ENCODE results near the gene JUNB. TPM values are rescaled to one million over a fixed set of nuclear protein-coding genes. Genes with fewer than 3 reads are reported as not detected.

Gene JUNB
- polyA plus RNA-seq, 1 of the 3 experiments (the other 2 are of a cell fraction): 224 TPM

DNA sequence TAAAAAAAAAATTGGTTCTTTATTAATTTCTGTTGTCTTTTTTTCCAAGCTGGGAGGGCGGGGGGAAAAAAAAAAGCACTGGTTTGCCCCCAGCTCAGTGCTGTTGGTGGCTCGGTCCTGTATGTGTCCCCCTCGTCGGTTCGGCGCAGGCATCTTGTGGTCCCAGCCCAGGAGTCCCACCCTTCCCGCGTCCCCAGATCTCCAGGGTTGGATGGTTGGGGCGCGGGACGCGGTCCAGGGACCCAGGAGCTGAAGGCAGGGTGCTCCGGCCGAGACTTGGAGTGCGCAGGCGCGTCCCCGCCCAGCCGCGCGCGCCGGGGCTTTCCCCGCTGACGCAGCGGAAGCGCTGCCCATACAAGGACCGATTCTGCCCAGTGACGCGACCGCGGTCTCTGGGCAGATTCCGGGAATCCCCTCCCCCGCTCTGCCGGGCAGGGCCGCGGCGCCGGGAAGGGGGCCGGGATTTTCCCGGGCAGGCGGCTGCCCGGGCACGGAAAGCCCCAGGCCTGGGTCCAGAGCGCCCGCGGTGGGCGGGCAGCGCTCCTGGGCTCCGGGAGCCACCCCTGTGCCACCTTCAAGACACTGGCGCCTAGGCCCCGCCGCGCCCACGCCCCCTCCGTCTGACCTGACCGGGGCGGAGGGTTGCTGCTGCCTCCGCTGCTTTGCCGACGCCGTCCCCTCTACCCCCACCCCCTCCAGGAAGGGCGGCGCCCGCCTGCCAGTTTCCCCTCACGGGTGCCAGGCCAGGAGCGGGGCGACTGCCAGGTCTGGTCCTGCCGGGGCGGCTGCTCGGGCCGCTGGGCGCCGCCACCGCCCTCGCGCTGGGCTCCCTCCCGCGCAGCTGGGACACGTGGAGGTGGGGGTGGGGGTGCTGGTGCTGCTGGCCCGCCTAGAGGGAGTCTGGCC, 2.3 kb downstream of the JUNB start:
- peak overlapping the region; percentile 86 to 90 for H3K27ac ChIP-seq (ENCODE audit: low read depth in 2 of 2, low read length in 1 of 2)
- H2AFZ ChIP-seq (ENCODE audit: low read depth): peak overlapping the region; percentile 47; the same call in 1 of the 2 replicates
- no peaks in the 10 kb centered on the region for H3K9me2 ChIP-seq
- WGBS (ENCODE audit: low lambda C conversion rate): 2% methylated on average over 9 of the region's 81 CpGs
- H3K9ac ChIP-seq: peak overlapping the region; percentile 95
- H3K4me1 ChIP-seq (ENCODE audit: control insufficient read depth in 1 of 2, insufficient read depth in 2 of 2, low read depth in 1 of 2, low read length in 1 of 2): peaks cover 22 to 33% of the 10 kb centered on the region in 2 experiments
- H3K27me3 ChIP-seq (ENCODE audit: insufficient read depth): no peaks in the 10 kb centered on the region
- H3K79me2 ChIP-seq (ENCODE audit: insufficient read depth): peaks cover 20% of the 10 kb centered on the region
- H3K9me3 ChIP-seq: no peaks in the 10 kb centered on the region
- peaks cover 17% of the 10 kb centered on the region for H4K20me1 ChIP-seq (ENCODE audit: insufficient read depth)
- H3K4me2 ChIP-seq: peak overlapping the region; percentile 88
- peak overlapping the region; percentile 80 to 88 for H3K4me3 ChIP-seq (ENCODE audit: low read depth in 2 of 2, low read length in 1 of 2)
- CTCF ChIA-PET: interaction anchor here (1.0 to 17.1 kb wide), 7 partner anchors 8 to 172 kb away, joined by 3 to 447 read pairs (median 5); partner anchors contain the start of genes HOOK2, PRDX2 and THSD8
- H3K36me3 ChIP-seq (replicated peaks in 1 of 2; ENCODE audit: control insufficient read depth in 1 of 2, insufficient read depth in 2 of 2, low read length in 1 of 2): peaks cover 0 to 6% of the 10 kb centered on the region in 2 experiments
- peak; percentile 93 for DNase-seq
- POLR2A ChIA-PET: interaction anchor here (0.9 to 4.4 kb wide), 8 partner anchors 8 to 72 kb away, joined by 3 to 88 read pairs (median 4); partner anchors contain the start of genes PRDX2 and THSD8
- H3F3A ChIP-seq (replicated peaks; ENCODE audit: insufficient read depth): peaks cover 43% of the 10 kb centered on the region
- TF ChIP-seq, protein P1, sequence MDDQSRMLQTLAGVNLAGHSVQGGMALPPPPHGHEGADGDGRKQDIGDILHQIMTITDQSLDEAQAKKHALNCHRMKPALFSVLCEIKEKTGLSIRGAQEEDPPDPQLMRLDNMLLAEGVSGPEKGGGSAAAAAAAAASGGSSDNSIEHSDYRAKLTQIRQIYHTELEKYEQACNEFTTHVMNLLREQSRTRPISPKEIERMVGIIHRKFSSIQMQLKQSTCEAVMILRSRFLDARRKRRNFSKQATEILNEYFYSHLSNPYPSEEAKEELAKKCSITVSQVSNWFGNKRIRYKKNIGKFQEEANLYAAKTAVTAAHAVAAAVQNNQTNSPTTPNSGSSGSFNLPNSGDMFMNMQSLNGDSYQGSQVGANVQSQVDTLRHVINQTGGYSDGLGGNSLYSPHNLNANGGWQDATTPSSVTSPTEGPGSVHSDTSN (IDR thresholded peaks at IDR 0.05): peak; percentile 61
- no peak for TF ChIP-seq GABPA (IDR thresholded peaks at IDR 0.05; ENCODE audit: low read depth)
- peak in 1 of 2 experiments; percentile 64; a peak in 2 of 4 replicates for TF ChIP-seq EP300 (IDR thresholded peaks at IDR 0.05; ENCODE audit: borderline replicate concordance in 1 of 2, low read depth in 1 of 2, low read length in 1 of 2)
- TF ChIP-seq NRF1 (IDR thresholded peaks at IDR 0.05; ENCODE audit: low read depth, low read length): peak; percentile 73
- TF ChIP-seq GATA2 (CRISPR knock-in tag; IDR thresholded peaks at IDR 0.05): no peak
- peak; percentile 44; the same call in 1 of the 2 replicates for TF ChIP-seq JUND (IDR thresholded peaks at IDR 0.05)
- TF ChIP-seq FOSL2 (IDR thresholded peaks at IDR 0.05; ENCODE audit: borderline replicate concordance, low read depth): peak; percentile 9; the same call in 1 of the 2 replicates
- TF ChIP-seq, protein P2, sequence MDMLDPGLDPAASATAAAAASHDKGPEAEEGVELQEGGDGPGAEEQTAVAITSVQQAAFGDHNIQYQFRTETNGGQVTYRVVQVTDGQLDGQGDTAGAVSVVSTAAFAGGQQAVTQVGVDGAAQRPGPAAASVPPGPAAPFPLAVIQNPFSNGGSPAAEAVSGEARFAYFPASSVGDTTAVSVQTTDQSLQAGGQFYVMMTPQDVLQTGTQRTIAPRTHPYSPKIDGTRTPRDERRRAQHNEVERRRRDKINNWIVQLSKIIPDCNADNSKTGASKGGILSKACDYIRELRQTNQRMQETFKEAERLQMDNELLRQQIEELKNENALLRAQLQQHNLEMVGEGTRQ (IDR thresholded peaks at IDR 0.05; ENCODE audit: borderline replicate concordance, low read depth, low read length): no peak
- peak; percentile 62; the same call in 1 of the 2 replicates for TF ChIP-seq TAF1 (IDR thresholded peaks at IDR 0.05; ENCODE audit: borderline replicate concordance, low read depth, low read length)
- TF ChIP-seq EZH2phosphoT487 (IDR thresholded peaks at IDR 0.05; ENCODE audit: borderline replicate concordance, low read depth): no peak
- TF ChIP-seq, protein P3, sequence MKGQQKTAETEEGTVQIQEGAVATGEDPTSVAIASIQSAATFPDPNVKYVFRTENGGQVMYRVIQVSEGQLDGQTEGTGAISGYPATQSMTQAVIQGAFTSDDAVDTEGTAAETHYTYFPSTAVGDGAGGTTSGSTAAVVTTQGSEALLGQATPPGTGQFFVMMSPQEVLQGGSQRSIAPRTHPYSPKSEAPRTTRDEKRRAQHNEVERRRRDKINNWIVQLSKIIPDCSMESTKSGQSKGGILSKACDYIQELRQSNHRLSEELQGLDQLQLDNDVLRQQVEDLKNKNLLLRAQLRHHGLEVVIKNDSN (IDR thresholded peaks at IDR 0.05; ENCODE audit: borderline replicate concordance, low read depth): 0 out of 2 replicates have a peak, but pooled peaks have one; percentile 54
- TF ChIP-seq ELF1 (IDR thresholded peaks at IDR 0.05): peak; percentile 34; the same call in 1 of the 2 replicates
- no peak for TF ChIP-seq RAD21 (IDR thresholded peaks at IDR 0.05; ENCODE audit: low read length)
- peak; percentile 86 for TF ChIP-seq MXI1 (IDR thresholded peaks at IDR 0.05; ENCODE audit: low read depth, low read length)
- TF ChIP-seq, protein P4, sequence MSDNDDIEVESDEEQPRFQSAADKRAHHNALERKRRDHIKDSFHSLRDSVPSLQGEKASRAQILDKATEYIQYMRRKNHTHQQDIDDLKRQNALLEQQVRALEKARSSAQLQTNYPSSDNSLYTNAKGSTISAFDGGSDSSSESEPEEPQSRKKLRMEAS (IDR thresholded peaks at IDR 0.05; ENCODE audit: low read depth): peak; percentile 90
- peak; percentile 96 for TF ChIP-seq RFX5 (IDR thresholded peaks at IDR 0.05; ENCODE audit: low read length)
- no peak; the same call in 1 of the 2 replicates for TF ChIP-seq RXRA (IDR thresholded peaks at IDR 0.05; ENCODE audit: borderline replicate concordance, low read depth)
- TF ChIP-seq SIN3A (IDR thresholded peaks at IDR 0.05; ENCODE audit: borderline replicate concordance, low read depth, low read length): no peak
- peak; percentile 82 for TF ChIP-seq CHD2 (IDR thresholded peaks at IDR 0.05; ENCODE audit: low read length, partially characterized antibody)
- TF ChIP-seq, protein P5, sequence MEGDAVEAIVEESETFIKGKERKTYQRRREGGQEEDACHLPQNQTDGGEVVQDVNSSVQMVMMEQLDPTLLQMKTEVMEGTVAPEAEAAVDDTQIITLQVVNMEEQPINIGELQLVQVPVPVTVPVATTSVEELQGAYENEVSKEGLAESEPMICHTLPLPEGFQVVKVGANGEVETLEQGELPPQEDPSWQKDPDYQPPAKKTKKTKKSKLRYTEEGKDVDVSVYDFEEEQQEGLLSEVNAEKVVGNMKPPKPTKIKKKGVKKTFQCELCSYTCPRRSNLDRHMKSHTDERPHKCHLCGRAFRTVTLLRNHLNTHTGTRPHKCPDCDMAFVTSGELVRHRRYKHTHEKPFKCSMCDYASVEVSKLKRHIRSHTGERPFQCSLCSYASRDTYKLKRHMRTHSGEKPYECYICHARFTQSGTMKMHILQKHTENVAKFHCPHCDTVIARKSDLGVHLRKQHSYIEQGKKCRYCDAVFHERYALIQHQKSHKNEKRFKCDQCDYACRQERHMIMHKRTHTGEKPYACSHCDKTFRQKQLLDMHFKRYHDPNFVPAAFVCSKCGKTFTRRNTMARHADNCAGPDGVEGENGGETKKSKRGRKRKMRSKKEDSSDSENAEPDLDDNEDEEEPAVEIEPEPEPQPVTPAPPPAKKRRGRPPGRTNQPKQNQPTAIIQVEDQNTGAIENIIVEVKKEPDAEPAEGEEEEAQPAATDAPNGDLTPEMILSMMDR (IDR thresholded peaks at IDR 0.05): no peak
- no peak; the same call in 1 of the 2 replicates for TF ChIP-seq NFIC (IDR thresholded peaks at IDR 0.05; ENCODE audit: borderline replicate concordance)
- 0 out of 2 replicates have a peak, but pooled peaks have one; percentile 20 for TF ChIP-seq FOXM1 (IDR thresholded peaks at IDR 0.05; ENCODE audit: low read depth)
- no peak; the same call in 1 of the 2 replicates for TF ChIP-seq SMC3 (IDR thresholded peaks at IDR 0.05; ENCODE audit: low read depth, low read length)
- no peak for TF ChIP-seq FOXJ3 (CRISPR knock-in tag; IDR thresholded peaks at IDR 0.05)
- TF ChIP-seq YY1 (IDR thresholded peaks at IDR 0.05; ENCODE audit: low read depth): 0 out of 2 replicates have a peak, but pooled peaks have one; percentile 23

Data from SK-N-SH (cell line).